ENCODE results near the gene SHISA9. TPM values are rescaled to one million over a fixed set of nuclear protein-coding genes. Genes with fewer than 3 reads are reported as not detected.

SHISA9 gene
- total RNA-seq, 2 experiments from 2014 or later = not detected

DNA sequence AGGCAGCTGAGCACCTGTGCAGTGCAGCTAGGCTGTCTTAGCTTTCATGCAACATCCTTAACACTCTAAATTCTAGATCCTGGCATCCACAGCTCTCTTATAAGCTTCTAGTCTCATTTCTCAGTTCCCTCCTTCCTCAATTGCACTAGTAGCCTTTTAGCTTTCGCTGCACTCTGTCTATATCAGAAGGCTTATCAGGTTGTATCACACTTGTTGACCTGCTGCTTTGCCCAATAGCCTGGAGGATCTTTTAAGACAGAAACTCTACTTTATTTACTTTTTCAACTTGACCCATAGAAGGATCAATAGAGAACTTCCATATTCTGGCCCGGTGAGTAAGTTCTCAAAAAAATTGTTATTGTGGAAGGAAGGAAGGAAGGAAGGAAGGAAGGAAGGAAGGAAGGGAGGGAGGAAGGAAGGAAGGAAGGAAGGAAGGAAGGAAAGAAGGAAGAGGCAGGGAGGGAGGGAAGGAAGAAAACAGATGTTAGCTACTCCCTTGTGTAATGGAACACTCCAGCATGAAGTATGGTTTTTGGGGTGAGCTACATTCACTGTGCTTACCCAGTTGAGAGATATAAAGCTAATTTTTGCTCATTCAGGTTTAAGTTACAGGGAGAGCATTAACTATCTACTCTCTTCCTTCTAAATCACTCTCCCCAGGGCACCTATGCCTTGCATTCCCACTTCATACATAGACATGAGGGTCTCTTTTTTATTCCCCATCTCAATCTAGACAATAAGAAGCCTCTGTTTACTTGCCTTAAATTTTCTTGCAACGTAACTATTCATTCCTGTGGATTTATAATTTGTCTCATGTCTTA is 361.1 kb downstream of the SHISA9 start:
- ChIA-PET CTCF (ENCODE audit: unreplicated experiment) (no interaction called here), POLR2A (no interaction called here)
- no peaks in the 10 kb centered on the region for H3K79me2 ChIP-seq (ENCODE audit: insufficient read depth, low read depth, low read length)
- intact Hi-C loops (cut with micrococcal nuclease; ENCODE audit: unreplicated experiment) = no loop called here
- no peak overlapping the region for H3K4me3 ChIP-seq (ENCODE audit: low read depth, low read length, poor library complexity, severe bottlenecking)
- no peak overlapping the region for H3K4me2 ChIP-seq (ENCODE audit: low read length)
- no peak for DNase-seq (ENCODE audit: low spot score)
- no peaks in the 10 kb centered on the region for H3K36me3 ChIP-seq (ENCODE audit: insufficient read depth, low read length)
- BruUV-seq (replicated peaks) = no TSS peak
- no peak overlapping the region for H2AFZ ChIP-seq (ENCODE audit: low read length)
- H3K4me1 ChIP-seq (ENCODE audit: insufficient read depth, low read length, poor library complexity, severe bottlenecking) = no peaks in the 10 kb centered on the region
- no peak overlapping the region for H3K27ac ChIP-seq (ENCODE audit: low read depth, low read length, poor library complexity, severe bottlenecking)
- no peaks in the 10 kb centered on the region for H4K20me1 ChIP-seq (ENCODE audit: insufficient read depth, low read length)
- no peak for TF ChIP-seq EZH2phosphoT487 (IDR thresholded peaks at IDR 0.05; ENCODE audit: borderline replicate concordance, low read depth, low read length)
- TF ChIP-seq, protein P1, sequence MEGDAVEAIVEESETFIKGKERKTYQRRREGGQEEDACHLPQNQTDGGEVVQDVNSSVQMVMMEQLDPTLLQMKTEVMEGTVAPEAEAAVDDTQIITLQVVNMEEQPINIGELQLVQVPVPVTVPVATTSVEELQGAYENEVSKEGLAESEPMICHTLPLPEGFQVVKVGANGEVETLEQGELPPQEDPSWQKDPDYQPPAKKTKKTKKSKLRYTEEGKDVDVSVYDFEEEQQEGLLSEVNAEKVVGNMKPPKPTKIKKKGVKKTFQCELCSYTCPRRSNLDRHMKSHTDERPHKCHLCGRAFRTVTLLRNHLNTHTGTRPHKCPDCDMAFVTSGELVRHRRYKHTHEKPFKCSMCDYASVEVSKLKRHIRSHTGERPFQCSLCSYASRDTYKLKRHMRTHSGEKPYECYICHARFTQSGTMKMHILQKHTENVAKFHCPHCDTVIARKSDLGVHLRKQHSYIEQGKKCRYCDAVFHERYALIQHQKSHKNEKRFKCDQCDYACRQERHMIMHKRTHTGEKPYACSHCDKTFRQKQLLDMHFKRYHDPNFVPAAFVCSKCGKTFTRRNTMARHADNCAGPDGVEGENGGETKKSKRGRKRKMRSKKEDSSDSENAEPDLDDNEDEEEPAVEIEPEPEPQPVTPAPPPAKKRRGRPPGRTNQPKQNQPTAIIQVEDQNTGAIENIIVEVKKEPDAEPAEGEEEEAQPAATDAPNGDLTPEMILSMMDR (conservative IDR thresholded peaks at IDR 0.05; ENCODE audit: low read length) = no peak
- no peaks in the 10 kb centered on the region for H3K9me2 ChIP-seq (ENCODE audit: insufficient read depth, low read length)
- peaks cover 8% of the 10 kb centered on the region; the same call in 1 of the 2 replicates for H3K9me3 ChIP-seq (ENCODE audit: low read length)

DNA sequence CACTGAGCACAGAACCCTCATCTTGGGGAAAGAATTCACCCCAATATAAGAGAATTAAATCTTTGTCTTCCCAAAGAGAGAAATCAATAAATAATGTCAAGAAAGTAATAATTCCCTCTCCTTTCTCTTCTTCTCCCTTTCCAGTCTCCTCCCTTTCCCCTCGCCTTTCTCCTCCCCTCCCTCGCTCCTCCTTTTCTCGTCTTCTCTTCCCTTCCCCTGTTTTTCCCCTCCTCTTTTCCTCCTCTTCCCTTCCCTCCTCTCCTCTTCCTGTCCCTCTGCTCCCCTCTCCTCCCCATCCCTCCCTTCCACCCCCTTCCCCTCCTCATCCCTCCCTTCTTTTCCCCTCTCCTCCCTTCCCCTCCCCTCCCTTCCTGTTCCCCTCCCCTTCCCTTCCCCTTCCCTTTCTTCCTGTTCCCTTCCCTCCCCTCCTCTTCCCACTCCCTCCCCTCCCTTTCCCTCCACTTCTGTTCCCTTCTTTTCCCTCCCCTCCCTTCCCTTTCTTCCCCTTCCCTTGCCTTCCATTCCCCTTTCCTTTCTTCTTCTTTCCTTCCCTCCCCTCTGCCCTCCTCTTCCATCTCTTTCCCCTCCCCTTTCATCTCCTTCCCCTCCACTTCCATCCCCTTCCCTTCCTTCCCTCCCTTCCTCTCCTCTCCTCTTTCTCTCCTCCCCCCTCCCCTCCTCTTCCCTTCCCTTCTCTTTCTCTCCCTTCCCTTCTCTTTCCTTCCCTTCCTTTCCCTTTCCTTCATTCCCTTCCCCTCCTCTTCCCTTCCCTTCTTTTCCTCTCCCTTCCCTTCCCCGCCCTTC is 363.6 kb downstream of the SHISA9 start:
- Histone ChIP-seq H4K20me1 (ENCODE audit: insufficient read depth, low read length) (no peaks in the 10 kb centered on the region), H2AFZ (ENCODE audit: low read length) (no peak overlapping the region), H3K9me2 (ENCODE audit: insufficient read depth, low read length) (no peaks in the 10 kb centered on the region), H3K36me3 (ENCODE audit: insufficient read depth, low read length) (no peaks in the 10 kb centered on the region), H3K27ac (ENCODE audit: low read depth, low read length, poor library complexity, severe bottlenecking) (no peak overlapping the region), H3K4me2 (ENCODE audit: low read length) (no peak overlapping the region), H3K79me2 (ENCODE audit: insufficient read depth, low read depth, low read length) (no peaks in the 10 kb centered on the region), H3K4me1 (ENCODE audit: insufficient read depth, low read length, poor library complexity, severe bottlenecking) (no peaks in the 10 kb centered on the region), H3K4me3 (ENCODE audit: low read depth, low read length, poor library complexity, severe bottlenecking) (no peak overlapping the region), H3K9me3 (ENCODE audit: low read length) (no peaks in the 10 kb centered on the region)
- intact Hi-C loops (cut with micrococcal nuclease; ENCODE audit: unreplicated experiment) = no loop called here
- ChIA-PET POLR2A (no interaction called here), CTCF (ENCODE audit: unreplicated experiment) (no interaction called here)
- no TSS peak for BruUV-seq (replicated peaks)
- TF ChIP-seq EZH2phosphoT487 (IDR thresholded peaks at IDR 0.05; ENCODE audit: borderline replicate concordance, low read depth, low read length) = no peak
- TF ChIP-seq, protein P1 (conservative IDR thresholded peaks at IDR 0.05; ENCODE audit: low read length) = no peak
- no peak for DNase-seq (ENCODE audit: low spot score)
